GM23338 (cell line): Measurements from ENCODE around the gene MAPK1. TPM values are rescaled to one million over a fixed set of nuclear protein-coding genes. Genes with fewer than 3 reads are reported as not detected.

Source experiments
- ATAC-seq: fragments of 200-7000 bp; cut with Tn5 transposase; 3 replicates; pipeline ENCODE4 v1.9.1; 2020
- DNase-seq: peaks from one replicate; pipeline ENCODE4 v3.0.0-alpha.2; 2015; ENCODE audit warnings: low spot score
- H2AFZ ChIP-seq: fragments of 200-600 bp; sonication (generic); 2 replicates; pipeline ENCODE4 v1.8.0; 2016; ENCODE audit warnings: antibody characterized with exemption, mild to moderate bottlenecking, moderate library complexity
- H3F3A ChIP-seq: fragments of 200-600 bp; sonication (generic); replicated peaks from 2 replicates; pipeline ENCODE4 v1.8.0; 2017; ENCODE audit warnings: antibody characterized with exemption, mixed run types, low read depth
- H3K27ac ChIP-seq: fragments of 200-600 bp; sonication (generic); 2 replicates; pipeline ENCODE4 v1.6.1; 2016; ENCODE audit warnings: low read depth
- H3K27me3 ChIP-seq: fragments of 200-600 bp; sonication (generic); 2 replicates; pipeline ENCODE4 v1.8.0; 2016; ENCODE audit warnings: mild to moderate bottlenecking, mixed run types, moderate library complexity; ENCODE audit not compliant: insufficient read depth
- H3K36me3 ChIP-seq: fragments of 200-600 bp; sonication (generic); 2 replicates; pipeline ENCODE4 v1.8.0; 2016; ENCODE audit warnings: mild to moderate bottlenecking; ENCODE audit not compliant: insufficient read depth
- H3K4me1 ChIP-seq: fragments of 200-600 bp; sonication (generic); 2 replicates; pipeline ENCODE4 v1.8.0; 2016; ENCODE audit warnings: mild to moderate bottlenecking, moderate library complexity; ENCODE audit not compliant: insufficient read depth
- H3K4me2 ChIP-seq: fragments of 200-600 bp; sonication (generic); 2 replicates; pipeline ENCODE4 v1.7.1; 2017; ENCODE audit warnings: mixed run types
- H3K4me3 ChIP-seq: fragments of 200-600 bp; sonication (generic); 2 replicates; pipeline ENCODE4 v1.6.1; 2016; ENCODE audit warnings: mixed run types
- H3K79me2 ChIP-seq: fragments of 200-600 bp; sonication (generic); replicated peaks from 2 replicates; pipeline ENCODE4 v1.8.0; 2017; ENCODE audit warnings: mild to moderate bottlenecking; ENCODE audit not compliant: insufficient read depth
- H3K9me2 ChIP-seq: fragments of 200-600 bp; sonication (generic); 2 replicates; pipeline ENCODE4 v1.8.0; 2017; ENCODE audit not compliant: insufficient read depth
- H4K20me1 ChIP-seq: fragments of 200-600 bp; sonication (generic); replicated peaks from 2 replicates; pipeline ENCODE4 v1.8.0; 2017; ENCODE audit warnings: mild to moderate bottlenecking; ENCODE audit not compliant: insufficient read depth
- H3K27ac Mint-ChIP-seq: 2 replicates; pipeline ENCODE4 v1.8.0; 2020; ENCODE audit warnings: inconsistent platforms, mild to moderate bottlenecking, moderate library complexity, mixed read lengths
- H3K27me3 Mint-ChIP-seq: 3 replicates; pipeline ENCODE4 v1.8.0; 2022; ENCODE audit warnings: low read depth, mild to moderate bottlenecking, moderate library complexity, mixed read lengths, inconsistent platforms; ENCODE audit not compliant: insufficient read depth, poor library complexity
- H3K36me3 Mint-ChIP-seq: 3 replicates; pipeline ENCODE4 v1.8.0; 2021; ENCODE audit warnings: low read depth, mild to moderate bottlenecking, inconsistent platforms, moderate library complexity, mixed read lengths
- H3K4me1 Mint-ChIP-seq: 3 replicates; pipeline ENCODE4 v1.8.0; 2020; ENCODE audit warnings: mild to moderate bottlenecking, inconsistent platforms, mixed read lengths
- H3K4me3 Mint-ChIP-seq: 3 replicates; pipeline ENCODE4 v1.8.0; 2021; ENCODE audit warnings: moderate library complexity, mild to moderate bottlenecking, inconsistent platforms, mixed read lengths
- H3K9me3 Mint-ChIP-seq: 3 replicates; pipeline ENCODE4 v1.8.0; 2020; ENCODE audit warnings: moderate library complexity, mild to moderate bottlenecking, inconsistent platforms, mixed read lengths
- CREB1 ChIP-seq: fragments of 250-450 bp; sonication (Bioruptor Pico); IDR thresholded peaks from 2 replicates; pipeline ENCODE4 v1.5.0; 2020; ENCODE audit warnings: low read depth, mild to moderate bottlenecking, moderate library complexity
- EZH2 ChIP-seq: fragments of 200-600 bp; sonication (generic); IDR thresholded peaks from one replicate; pipeline ENCODE4 v1.8.0; 2017; ENCODE audit warnings: antibody characterized with exemption, mild to moderate bottlenecking, low read depth; ENCODE audit not compliant: unreplicated experiment
- EZH2phosphoT487 ChIP-seq: fragments of 200-600 bp; sonication (generic); IDR thresholded peaks from one replicate; pipeline ENCODE4 v1.8.1; 2018; ENCODE audit warnings: antibody characterized with exemption; ENCODE audit not compliant: unreplicated experiment
- JUNB ChIP-seq: IDR thresholded peaks from one replicate; pipeline ENCODE4 v1.6.1; 2016; ENCODE audit warnings: antibody characterized with exemption; ENCODE audit not compliant: unreplicated experiment
- NANOG ChIP-seq: IDR thresholded peaks from 2 replicates; pipeline ENCODE4 v1.6.1; 2016; ENCODE audit warnings: antibody characterized with exemption, borderline replicate concordance
- POLR2AphosphoS5 ChIP-seq: IDR thresholded peaks from 2 replicates; pipeline ENCODE4 v1.6.1; 2016; ENCODE audit warnings: antibody characterized with exemption, low read depth
- STAT1 ChIP-seq: IDR thresholded peaks from one replicate; pipeline ENCODE4 v1.6.1; 2016; ENCODE audit warnings: antibody characterized with exemption; ENCODE audit not compliant: unreplicated experiment
- ZNF114 ChIP-seq: fragments of 250-450 bp; sonication (Bioruptor Pico); IDR thresholded peaks from 2 replicates; pipeline ENCODE4 v1.5.0; 2020; ENCODE audit warnings: mild to moderate bottlenecking, moderate library complexity
- ZNF331 ChIP-seq: fragments of 250-450 bp; sonication (Bioruptor Pico); IDR thresholded peaks from 2 replicates; pipeline ENCODE4 v1.5.0; 2020; ENCODE audit warnings: low read depth, mild to moderate bottlenecking, moderate library complexity
- polyA plus RNA-seq: library from polyadenylated mRNA; unstranded; fragments of >200 nt; fragmentation: Nextera tagmentation; extraction: Ambion mirVana; gene quantifications from 2 replicates; pipeline ENCODE4 v1.2.1, GENCODE V29; 2016
- total RNA-seq: library from RNA; depleted of rRNA; stranded (reverse); fragments of >200 nt; shearing (Covaris generic); gene quantifications from 2 replicates; pipeline ENCODE4 v1.2.3, GENCODE V29; 2014
- TF ChIP-seq, protein P1 (sequence below): fragments of 250-450 bp; sonication (Bioruptor Pico); IDR thresholded peaks from 2 replicates; pipeline ENCODE4 v1.5.0; 2020; ENCODE audit warnings: mild to moderate bottlenecking, moderate library complexity
- TF ChIP-seq, protein P2 (sequence below): IDR thresholded peaks from 2 replicates; pipeline ENCODE4 v1.6.1; 2016; ENCODE audit warnings: antibody characterized with exemption
- TF ChIP-seq, protein P3 (sequence below), 2 experiments: fragments of 200-600 bp in 1 of 2; sonication (generic) in 1 of 2; conservative IDR thresholded peaks; 2 replicates each; pipeline versions ENCODE4 v1.5.1 to v1.6.1; 2016 to 2017; ENCODE audit warnings: antibody characterized with exemption in 2 of 2, low read depth in 2 of 2, mild to moderate bottlenecking in 2 of 2, moderate library complexity in 1 of 2
- TF ChIP-seq, protein P4 (sequence below): IDR thresholded peaks from one replicate; pipeline ENCODE4 v1.6.1; 2018; ENCODE audit warnings: antibody characterized with exemption; ENCODE audit not compliant: unreplicated experiment

MAPK1 gene
- total and polyA plus RNA-seq, 2 experiments from 2014 or later: 17.4 to 77.5 TPM

DNA sequence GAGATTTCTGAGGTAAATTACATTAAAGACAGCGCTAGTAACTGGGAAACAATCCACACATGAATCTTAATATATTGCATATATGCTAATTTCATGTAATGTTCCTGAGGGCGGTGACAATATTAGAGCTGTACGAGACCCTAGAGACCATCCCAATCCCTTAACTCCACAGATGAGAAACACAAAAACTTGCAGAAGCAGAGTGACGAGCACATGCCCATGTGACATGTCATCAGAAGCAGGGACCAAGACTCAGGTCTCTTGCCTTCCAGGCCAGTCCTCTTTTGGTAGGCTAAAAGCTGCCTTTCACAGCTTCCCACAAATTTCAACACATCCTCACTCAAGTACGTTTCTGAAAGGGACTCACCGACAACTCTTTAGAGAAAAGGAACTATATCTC, 11.8 kb downstream of the MAPK1 start:
- no peaks in the 10 kb centered on the region for H3F3A ChIP-seq
- no peak overlapping the region for H3K4me3 ChIP-seq
- H3K36me3 Mint-ChIP-seq: peaks cover 16% of the 10 kb centered on the region; the same call in 1 of the 3 replicates
- peaks cover 70% of the 10 kb centered on the region for H4K20me1 ChIP-seq
- ATAC-seq (no peak), DNase-seq (no peak)
- no peak overlapping the region for H3K27ac ChIP-seq
- 0 out of 2 replicates have a peak, but pooled peaks cover 3% of the 10 kb centered on the region for H3K36me3 ChIP-seq
- H3K27ac Mint-ChIP-seq: no peak overlapping the region
- H3K9me3 Mint-ChIP-seq: no peaks in the 10 kb centered on the region
- no peaks in the 10 kb centered on the region for H3K9me2 ChIP-seq
- H3K27me3 ChIP-seq: no peaks in the 10 kb centered on the region
- H3K4me3 Mint-ChIP-seq: no peak overlapping the region
- H2AFZ ChIP-seq: no peak overlapping the region
- H3K4me1 Mint-ChIP-seq: peaks cover 34% of the 10 kb centered on the region
- peaks cover 100% of the 10 kb centered on the region for H3K79me2 ChIP-seq
- no peak overlapping the region for H3K4me2 ChIP-seq
- TF ChIP-seq JUNB: no peak
- TF ChIP-seq, protein P1, sequence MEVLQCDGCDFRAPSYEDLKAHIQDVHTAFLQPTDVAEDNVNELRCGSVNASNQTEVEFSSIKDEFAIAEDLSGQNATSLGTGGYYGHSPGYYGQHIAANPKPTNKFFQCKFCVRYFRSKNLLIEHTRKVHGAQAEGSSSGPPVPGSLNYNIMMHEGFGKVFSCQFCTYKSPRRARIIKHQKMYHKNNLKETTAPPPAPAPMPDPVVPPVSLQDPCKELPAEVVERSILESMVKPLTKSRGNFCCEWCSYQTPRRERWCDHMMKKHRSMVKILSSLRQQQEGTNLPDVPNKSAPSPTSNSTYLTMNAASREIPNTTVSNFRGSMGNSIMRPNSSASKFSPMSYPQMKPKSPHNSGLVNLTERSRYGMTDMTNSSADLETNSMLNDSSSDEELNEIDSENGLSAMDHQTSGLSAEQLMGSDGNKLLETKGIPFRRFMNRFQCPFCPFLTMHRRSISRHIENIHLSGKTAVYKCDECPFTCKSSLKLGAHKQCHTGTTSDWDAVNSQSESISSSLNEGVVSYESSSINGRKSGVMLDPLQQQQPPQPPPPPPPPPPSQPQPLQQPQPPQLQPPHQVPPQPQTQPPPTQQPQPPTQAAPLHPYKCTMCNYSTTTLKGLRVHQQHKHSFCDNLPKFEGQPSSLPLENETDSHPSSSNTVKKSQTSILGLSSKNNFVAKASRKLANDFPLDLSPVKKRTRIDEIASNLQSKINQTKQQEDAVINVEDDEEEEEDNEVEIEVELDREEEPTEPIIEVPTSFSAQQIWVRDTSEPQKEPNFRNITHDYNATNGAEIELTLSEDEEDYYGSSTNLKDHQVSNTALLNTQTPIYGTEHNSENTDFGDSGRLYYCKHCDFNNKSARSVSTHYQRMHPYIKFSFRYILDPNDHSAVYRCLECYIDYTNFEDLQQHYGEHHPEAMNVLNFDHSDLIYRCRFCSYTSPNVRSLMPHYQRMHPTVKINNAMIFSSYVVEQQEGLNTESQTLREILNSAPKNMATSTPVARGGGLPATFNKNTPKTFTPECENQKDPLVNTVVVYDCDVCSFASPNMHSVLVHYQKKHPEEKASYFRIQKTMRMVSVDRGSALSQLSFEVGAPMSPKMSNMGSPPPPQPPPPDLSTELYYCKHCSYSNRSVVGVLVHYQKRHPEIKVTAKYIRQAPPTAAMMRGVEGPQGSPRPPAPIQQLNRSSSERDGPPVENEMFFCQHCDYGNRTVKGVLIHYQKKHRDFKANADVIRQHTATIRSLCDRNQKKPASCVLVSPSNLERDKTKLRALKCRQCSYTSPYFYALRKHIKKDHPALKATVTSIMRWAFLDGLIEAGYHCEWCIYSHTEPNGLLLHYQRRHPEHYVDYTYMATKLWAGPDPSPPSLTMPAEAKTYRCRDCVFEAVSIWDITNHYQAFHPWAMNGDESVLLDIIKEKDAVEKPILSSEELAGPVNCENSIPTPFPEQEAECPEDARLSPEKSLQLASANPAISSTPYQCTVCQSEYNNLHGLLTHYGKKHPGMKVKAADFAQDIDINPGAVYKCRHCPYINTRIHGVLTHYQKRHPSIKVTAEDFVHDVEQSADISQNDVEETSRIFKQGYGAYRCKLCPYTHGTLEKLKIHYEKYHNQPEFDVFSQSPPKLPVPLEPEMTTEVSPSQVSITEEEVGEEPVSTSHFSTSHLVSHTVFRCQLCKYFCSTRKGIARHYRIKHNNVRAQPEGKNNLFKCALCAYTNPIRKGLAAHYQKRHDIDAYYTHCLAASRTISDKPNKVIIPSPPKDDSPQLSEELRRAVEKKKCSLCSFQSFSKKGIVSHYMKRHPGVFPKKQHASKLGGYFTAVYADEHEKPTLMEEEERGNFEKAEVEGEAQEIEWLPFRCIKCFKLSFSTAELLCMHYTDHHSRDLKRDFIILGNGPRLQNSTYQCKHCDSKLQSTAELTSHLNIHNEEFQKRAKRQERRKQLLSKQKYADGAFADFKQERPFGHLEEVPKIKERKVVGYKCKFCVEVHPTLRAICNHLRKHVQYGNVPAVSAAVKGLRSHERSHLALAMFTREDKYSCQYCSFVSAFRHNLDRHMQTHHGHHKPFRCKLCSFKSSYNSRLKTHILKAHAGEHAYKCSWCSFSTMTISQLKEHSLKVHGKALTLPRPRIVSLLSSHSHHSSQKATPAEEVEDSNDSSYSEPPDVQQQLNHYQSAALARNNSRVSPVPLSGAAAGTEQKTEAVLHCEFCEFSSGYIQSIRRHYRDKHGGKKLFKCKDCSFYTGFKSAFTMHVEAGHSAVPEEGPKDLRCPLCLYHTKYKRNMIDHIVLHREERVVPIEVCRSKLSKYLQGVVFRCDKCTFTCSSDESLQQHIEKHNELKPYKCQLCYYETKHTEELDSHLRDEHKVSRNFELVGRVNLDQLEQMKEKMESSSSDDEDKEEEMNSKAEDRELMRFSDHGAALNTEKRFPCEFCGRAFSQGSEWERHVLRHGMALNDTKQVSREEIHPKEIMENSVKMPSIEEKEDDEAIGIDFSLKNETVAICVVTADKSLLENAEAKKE: no peak
- TF ChIP-seq, protein P2, sequence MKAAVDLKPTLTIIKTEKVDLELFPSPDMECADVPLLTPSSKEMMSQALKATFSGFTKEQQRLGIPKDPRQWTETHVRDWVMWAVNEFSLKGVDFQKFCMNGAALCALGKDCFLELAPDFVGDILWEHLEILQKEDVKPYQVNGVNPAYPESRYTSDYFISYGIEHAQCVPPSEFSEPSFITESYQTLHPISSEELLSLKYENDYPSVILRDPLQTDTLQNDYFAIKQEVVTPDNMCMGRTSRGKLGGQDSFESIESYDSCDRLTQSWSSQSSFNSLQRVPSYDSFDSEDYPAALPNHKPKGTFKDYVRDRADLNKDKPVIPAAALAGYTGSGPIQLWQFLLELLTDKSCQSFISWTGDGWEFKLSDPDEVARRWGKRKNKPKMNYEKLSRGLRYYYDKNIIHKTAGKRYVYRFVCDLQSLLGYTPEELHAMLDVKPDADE: no peak
- no peak for TF ChIP-seq CREB1 (CRISPR knock-in tag)
- TF ChIP-seq ZNF114 (CRISPR knock-in tag): no peak
- no peak for TF ChIP-seq EZH2
- no peak for TF ChIP-seq NANOG
- TF ChIP-seq EZH2phosphoT487: no peak
- TF ChIP-seq, protein P3, sequence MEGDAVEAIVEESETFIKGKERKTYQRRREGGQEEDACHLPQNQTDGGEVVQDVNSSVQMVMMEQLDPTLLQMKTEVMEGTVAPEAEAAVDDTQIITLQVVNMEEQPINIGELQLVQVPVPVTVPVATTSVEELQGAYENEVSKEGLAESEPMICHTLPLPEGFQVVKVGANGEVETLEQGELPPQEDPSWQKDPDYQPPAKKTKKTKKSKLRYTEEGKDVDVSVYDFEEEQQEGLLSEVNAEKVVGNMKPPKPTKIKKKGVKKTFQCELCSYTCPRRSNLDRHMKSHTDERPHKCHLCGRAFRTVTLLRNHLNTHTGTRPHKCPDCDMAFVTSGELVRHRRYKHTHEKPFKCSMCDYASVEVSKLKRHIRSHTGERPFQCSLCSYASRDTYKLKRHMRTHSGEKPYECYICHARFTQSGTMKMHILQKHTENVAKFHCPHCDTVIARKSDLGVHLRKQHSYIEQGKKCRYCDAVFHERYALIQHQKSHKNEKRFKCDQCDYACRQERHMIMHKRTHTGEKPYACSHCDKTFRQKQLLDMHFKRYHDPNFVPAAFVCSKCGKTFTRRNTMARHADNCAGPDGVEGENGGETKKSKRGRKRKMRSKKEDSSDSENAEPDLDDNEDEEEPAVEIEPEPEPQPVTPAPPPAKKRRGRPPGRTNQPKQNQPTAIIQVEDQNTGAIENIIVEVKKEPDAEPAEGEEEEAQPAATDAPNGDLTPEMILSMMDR (conservative IDR thresholded peaks at IDR 0.05; ENCODE audit: low read depth in 2 of 2): no peak
- TF ChIP-seq STAT1: no peak
- no peak for TF ChIP-seq POLR2AphosphoS5
- TF ChIP-seq ZNF331: no peak
- TF ChIP-seq, protein P4, sequence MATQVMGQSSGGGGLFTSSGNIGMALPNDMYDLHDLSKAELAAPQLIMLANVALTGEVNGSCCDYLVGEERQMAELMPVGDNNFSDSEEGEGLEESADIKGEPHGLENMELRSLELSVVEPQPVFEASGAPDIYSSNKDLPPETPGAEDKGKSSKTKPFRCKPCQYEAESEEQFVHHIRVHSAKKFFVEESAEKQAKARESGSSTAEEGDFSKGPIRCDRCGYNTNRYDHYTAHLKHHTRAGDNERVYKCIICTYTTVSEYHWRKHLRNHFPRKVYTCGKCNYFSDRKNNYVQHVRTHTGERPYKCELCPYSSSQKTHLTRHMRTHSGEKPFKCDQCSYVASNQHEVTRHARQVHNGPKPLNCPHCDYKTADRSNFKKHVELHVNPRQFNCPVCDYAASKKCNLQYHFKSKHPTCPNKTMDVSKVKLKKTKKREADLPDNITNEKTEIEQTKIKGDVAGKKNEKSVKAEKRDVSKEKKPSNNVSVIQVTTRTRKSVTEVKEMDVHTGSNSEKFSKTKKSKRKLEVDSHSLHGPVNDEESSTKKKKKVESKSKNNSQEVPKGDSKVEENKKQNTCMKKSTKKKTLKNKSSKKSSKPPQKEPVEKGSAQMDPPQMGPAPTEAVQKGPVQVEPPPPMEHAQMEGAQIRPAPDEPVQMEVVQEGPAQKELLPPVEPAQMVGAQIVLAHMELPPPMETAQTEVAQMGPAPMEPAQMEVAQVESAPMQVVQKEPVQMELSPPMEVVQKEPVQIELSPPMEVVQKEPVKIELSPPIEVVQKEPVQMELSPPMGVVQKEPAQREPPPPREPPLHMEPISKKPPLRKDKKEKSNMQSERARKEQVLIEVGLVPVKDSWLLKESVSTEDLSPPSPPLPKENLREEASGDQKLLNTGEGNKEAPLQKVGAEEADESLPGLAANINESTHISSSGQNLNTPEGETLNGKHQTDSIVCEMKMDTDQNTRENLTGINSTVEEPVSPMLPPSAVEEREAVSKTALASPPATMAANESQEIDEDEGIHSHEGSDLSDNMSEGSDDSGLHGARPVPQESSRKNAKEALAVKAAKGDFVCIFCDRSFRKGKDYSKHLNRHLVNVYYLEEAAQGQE: no peak
- H3K4me1 ChIP-seq: peaks cover 12% of the 10 kb centered on the region
- H3K27me3 Mint-ChIP-seq: no peaks in the 10 kb centered on the region
